IPS-11a (cell line): ENCODE data around the gene CYP4F12.

Experiments used
- H3K4me3 ChIP-seq: one replicate; pipeline ENCODE4 v1.5.1; 2013; ENCODE audit warnings: low read depth, low read length, control low read depth

CYP4F12 gene

DNA sequence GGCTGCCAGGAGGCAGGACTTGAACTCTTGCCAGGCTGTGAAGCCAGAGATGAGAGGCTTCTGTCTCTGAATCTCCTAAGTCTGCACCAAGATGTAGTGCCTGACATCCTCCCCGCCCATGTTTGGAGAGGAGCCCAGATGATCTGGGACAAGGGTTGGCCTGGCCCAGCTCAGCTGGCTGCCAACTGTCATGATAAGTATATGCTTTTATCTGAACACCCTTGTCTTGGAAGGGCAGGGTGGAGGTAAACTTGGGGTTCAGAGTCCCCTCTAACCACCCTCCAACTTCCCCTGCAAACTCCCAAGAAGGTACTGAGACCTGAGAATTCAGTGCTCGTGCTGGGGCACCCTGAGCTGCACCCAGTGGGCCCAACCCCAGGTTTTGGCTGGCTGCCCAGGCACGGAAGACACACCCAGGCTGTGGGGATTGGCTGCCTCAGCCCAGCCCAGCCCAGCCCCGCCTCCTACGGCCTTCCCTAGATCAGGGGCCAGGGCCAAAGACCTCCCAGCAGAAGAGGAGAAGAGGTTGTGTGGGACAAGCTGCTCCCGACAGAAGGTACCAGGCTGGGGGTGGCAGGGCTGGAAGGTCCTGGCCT is at the start of gene CYP4F12:
CYP4F12 (plus strand) TSS at position 508 of the 596 bp plus-strand sequence. CDS start 443 bp downstream, outside the sequence.
- H3K4me3 ChIP-seq: no peak within 1 kb of the TSS

DNA sequence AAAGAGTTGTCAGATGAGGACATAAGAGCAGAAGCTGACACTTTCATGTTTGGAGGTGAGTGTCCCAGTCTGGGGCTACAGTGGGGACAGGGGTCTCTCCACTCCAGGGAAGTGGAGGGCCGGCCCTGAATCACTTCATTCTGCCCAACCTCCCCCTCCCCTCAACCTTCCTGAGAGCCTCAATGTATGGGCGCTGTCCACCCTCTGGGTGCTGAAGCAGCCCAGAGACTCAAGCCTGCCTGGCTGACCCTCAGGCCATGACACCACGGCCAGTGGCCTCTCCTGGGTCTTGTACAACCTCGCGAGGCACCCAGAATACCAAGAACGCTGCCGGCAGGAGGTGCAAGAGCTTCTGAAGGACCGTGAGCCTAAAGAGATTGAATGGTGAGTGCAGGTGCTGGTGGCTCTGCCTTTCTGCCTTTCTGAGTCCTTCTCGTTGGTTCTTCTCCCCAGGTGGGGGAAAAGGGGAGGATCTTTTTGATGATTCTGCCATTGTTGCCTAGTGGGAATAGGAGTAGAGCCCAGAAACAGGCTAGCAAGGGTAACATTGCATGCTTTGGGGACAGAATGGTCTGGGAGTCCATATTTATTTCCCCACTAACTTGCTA is 49.1 kb upstream of the CYP4F12 start:
- no peak overlapping the region for H3K4me3 ChIP-seq

GRCh38 chr19:15628236-15629002 is 44.5 kb upstream of the CYP4F12 start:
- H3K4me3 ChIP-seq: no peak overlapping the region

DNA sequence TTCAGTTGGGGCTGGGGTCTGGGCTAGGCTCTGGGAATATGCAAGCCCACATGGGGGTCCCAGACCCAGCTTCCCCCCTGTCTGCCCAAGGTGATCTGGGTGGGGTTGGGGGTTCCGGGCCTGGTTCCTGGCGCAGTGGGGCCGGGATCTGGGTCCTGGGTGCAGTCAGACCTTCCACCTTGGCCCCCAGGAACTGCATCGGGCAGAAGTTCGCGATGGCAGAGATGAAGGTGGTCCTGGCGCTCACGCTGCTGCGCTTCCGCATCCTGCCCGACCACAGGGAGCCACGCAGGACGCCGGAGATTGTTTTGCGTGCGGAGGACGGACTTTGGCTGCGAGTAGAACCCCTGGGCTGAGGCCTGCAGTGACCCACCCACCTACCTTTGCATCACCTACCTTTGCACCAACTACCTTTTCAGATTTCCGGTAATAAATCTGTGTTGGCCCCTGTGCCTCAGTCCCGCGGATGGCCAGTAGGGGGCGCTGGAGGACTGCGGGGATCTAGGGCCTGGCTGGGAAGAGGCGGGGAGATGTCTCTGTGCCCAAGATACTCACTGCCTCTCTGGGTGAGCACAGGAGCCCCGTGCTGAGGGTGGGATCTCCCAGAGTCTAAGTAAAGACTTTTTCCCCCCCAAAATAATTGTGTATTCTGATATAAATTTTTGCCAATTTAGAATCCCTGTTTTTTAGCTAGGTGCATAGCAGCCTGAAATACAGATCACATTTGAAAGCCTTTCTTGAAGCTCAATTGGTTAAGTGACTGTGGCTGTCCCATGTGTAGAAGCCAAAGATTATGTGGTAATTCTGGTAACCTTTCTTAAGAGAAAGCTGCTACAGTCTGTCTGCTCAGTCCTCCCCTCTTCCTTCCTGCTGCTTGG is 43.6 kb upstream of the CYP4F12 start:
- H3K4me3 ChIP-seq: peak overlapping the region; percentile 13

DNA sequence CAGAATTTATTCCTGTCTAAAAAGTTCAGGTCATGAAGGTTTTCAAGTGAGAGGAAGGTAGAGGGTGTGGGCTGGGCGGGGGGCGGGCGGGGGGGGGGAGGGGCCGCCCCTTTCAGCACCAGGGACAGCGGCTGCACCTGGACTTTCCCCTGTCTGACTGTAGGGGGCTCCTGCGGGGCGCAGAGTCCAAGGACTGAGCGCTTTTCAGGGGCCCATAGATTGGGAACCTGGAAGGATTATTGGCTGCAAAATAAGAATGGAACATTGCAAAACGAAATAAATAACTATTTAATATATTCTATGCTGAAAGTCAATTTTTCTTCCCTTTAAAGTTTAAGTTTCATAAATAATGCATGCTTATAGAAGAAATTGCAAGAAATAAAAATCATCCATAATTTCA is 41.1 kb upstream of the CYP4F12 start:
- H3K4me3 ChIP-seq: no peak overlapping the region

DNA sequence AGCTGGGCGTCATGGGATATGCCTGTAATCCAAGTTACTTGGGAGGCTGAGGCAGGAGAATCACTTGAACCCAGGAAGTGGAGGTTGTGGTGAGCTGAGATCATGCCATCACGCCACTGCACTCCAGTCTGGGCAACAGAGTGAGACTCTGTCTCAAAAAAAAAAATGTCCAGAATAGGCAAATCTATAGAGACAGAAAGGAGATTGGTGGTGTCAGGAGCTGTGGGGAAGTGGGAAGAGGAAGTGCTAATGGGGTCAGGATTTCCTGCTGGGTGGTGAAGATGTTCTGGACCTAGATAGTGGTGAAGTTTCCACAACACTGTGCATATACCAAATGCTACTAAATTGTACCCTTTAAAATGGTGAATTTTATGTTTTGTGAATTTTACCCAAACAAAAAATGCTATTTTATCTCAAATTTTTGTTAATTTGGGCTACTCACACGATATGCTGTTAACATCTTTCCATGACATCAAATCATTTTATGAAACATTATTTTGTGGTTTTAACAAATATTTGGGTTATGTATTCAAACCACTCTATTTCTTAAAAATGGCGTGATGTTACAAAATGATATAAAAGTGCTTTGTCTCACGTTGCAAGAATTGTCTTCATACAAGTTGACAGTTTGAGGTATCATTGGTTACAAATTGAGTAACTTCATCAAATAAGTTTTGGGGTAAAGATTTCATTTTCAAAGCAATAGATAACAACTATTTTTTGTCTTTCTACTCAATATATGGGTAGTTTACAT is 39.6 kb upstream of the CYP4F12 start:
- no peak overlapping the region for H3K4me3 ChIP-seq

GRCh38 chr19:15634105-15634504 is 38.8 kb upstream of the CYP4F12 start:
- no peak overlapping the region for H3K4me3 ChIP-seq

DNA sequence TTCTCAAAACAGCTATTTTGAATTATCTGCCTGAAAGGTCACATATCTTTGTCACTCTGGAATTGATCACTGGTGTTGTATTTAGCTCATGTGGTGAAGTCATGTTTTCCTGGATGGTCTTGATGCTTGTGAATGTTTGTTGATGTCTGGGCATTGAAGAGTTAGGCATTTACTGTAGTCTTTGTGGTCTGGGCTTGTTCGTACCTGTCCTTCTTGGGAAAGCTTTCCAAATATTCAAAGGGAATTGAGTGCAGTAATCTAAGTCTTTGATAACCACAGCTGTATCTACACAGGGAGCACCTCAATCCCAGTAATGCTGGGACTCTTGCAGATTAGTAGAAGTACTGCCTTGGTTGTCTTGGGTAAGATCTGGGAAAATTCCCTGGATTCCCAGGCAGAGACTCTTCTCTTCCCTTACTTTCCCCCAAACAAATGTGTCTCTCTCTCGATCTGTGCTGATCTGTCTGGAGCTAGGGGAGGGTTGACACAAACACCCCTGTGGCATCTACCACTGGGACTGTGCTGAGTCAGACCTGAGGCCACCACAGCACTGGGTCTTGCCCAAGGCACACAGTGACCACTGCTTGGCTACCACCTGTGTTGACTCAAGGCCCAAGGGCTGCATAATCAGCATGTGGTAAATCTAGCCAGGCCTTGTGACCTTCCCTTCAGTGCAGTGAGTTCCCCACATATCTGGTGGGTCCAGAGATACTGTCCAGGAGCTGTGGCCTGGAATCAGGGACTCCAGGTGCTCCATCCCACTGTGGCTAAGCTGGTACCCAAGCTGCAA is 37.7 kb upstream of the CYP4F12 start:
- H3K4me3 ChIP-seq: no peak overlapping the region

- H3K4me3 ChIP-seq: no peak overlapping the region
Measured at GRCh38 chr19:15636026-15636425, 36.9 kb upstream of the CYP4F12 start.

DNA sequence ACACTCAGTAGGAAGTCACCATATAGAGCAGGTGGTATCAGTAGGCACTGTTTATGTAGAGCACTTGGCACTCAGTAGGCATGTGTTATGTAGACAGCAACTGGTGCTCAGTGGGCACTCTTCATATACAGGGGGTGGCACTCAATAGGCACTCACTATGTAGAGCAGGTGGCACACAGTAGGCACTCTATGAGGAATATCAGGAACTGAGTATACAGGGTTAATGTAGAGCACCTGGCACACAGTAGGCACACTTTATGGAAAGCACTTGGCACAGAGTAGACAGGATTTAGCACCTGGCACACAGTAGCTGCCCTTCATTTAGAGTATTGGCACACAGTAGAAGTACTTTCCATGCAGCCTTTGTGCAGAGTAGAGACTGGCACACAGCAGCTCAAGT is 33.3 kb upstream of the CYP4F12 start:
- H3K4me3 ChIP-seq: no peak overlapping the region

DNA sequence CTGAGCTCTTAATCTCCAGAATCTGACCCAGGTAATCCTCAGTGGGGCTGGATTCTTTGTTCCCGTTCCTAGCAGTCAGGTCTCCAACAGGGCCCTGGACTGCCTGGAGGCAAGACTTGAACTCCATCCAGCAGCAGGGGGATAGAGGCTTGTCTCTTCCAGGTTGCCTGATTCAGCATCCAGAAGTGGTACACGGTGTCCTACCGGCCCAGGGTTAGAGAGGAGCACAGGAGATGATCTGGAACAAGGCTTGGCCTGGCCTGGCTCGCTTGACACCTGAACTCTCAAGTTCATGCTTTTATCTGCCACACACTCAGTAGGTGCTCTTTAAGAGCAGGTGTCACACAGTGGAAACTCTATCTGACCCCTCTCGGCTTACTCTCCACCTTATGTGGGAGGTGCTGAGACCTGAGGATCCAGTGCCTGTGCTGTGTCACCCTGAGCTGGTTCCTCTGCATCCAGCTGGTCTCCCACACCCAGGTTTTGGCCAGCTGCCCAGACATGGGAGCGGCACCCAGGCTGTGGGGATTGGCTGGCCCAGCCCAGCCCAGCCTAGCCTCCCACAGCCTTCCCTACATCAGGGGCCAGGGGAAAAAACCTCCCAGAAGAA is 32.5 kb upstream of the CYP4F12 start, which contains the start of gene CYP4F3:
CYP4F3 (plus strand) TSS at position 604 of the 610 bp plus-strand sequence. CDS start 519 bp downstream, outside the sequence.
- H3K4me3 ChIP-seq: no peak within 1 kb of the TSS

DNA sequence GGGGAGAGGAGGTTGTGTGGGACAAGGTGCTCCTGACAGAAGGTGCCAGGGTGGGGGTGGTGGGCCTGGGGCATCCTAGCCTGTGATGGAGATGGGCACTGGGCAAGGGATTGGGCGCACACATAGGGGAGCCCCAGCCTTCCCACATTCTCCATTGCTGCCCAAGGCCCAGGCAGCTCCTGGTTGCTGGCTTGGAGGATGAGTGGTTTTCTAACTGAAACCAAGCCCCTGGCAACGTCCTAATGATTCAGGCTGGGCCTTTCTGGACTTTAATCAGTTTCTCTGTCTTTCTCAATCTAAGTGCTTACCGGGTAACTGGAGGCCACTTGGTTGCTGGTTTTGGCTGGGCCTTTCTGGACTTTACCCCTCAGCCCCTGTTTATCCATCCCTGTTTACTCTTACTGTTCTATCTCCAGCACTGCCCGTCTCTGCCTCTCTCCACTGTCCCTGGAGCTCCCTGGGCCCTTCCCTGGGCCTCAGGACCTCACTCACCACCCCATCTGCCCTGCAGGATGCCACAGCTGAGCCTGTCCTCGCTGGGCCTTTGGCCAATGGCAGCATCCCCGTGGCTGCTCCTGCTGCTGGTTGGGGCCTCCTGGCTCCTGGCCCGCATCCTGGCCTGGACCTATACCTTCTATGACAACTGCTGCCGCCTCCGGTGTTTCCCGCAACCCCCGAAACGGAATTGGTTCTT is 31.8 kb upstream of the CYP4F12 start:
- H3K4me3 ChIP-seq: no peak overlapping the region

DNA sequence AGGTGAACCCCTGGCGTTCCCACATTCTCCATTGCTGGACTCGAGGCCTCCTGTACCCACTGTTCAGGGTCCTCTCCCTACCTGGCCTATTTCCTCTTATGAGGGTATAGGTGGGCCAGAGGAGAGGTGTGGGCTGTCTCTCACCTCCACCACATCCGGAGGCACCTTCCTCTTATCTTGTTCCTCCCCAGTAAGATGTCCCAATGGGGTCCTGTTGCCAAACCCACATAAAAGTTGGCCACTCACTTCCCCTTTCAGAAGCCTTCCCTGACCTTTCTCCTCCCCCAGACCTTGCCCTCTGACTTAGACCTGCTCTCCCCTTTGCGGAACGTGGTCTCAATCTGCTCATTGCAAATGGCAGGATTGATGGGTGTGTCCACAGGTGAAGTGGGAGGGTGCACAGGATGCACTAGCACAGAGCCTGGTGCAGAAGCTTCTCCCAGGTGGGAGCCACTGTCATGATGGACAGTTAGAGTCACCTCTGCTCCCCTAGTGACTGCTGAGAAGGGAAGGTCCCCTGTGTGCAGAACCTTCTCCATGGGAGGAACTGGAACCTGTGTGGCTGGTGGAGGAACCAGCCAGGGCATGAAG is 30.9 kb upstream of the CYP4F12 start:
- H3K4me3 ChIP-seq: no peak overlapping the region

DNA sequence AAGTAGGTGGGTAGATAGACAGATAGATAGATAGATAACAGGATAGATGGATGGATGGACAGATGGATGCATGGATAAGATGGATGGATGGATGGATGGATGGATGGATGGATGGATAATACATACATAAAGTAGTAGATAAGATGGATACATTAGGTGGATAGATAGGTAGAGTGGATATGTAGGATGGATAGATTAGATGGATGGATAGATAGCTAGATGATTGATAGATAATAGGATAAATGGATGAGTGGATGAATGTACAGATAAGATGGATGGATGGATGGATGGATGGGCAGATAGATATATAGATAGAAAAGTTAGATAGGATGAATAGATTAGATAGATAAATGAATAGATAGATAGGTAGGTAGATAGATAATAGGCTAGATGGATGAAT is 30.1 kb upstream of the CYP4F12 start:
- no peak overlapping the region for H3K4me3 ChIP-seq

DNA sequence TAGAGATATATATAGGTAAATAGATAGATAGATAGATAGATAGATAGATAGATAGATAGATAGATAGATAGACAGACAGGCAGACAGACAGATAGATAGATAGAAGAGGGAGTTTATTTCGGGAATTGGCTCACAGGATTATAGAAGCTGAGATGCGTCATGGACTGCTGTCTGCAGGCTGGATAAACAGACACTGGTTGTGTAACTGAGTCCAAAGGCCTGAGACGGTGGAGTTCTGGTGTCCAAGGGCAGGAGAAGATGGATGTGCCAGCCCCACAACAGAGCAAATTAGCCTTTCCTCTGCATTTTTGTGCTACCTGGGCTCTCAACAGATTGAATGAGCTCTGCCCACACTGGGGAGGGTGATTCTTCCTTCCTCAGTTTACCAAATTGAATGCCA is 29.5 kb upstream of the CYP4F12 start:
- H3K4me3 ChIP-seq: no peak overlapping the region

GRCh38 chr19:15644066-15644741 is 28.7 kb upstream of the CYP4F12 start:
- no peak overlapping the region for H3K4me3 ChIP-seq

GRCh38 chr19:15644816-15645215 is 28.1 kb upstream of the CYP4F12 start:
- H3K4me3 ChIP-seq: no peak overlapping the region

GRCh38 chr19:15649526-15649925 is 23.4 kb upstream of the CYP4F12 start:
- H3K4me3 ChIP-seq: no peak overlapping the region
